Measurements from ENCODE around the gene DCTPP1.

Gene DCTPP1

GRCh38 chr16:30447512-30448226, 17.8 kb upstream of the DCTPP1 start:
- Histone ChIP-seq H3K4me1 (ENCODE audit: control insufficient read depth, insufficient read depth, low read length) (peaks cover 3% of the 10 kb centered on the region; the same call in 1 of the 2 replicates), H3K9me3 (ENCODE audit: control insufficient read depth, insufficient read depth, low read depth, low read length) (no peaks in the 10 kb centered on the region), H3K27ac (ENCODE audit: extremely low read depth, low read depth, low read length) (no peak overlapping the region), H3K4me3 (ENCODE audit: low read depth, low read length) (no peak overlapping the region), H3K36me3 (ENCODE audit: control insufficient read depth in 2 of 2, insufficient read depth in 1 of 2, low read length in 2 of 2) (peaks cover 0 to 22% of the 10 kb centered on the region in 2 experiments; a peak in 2 of 3 replicates)
- POLR2A ChIA-PET = interaction anchor here (0.7 to 1.4 kb wide), 2 partner anchors 33 to 125 kb away, joined by 4 read pairs; no protein-coding TSS in a partner anchor
- CTCF ChIA-PET = interaction anchor here (0.5 to 3.8 kb wide), 11 partner anchors 12 to 202 kb away, joined by 3 to 39 read pairs (median 4); partner anchors contain the start of genes DCTPP1 and ZNF771
- TF ChIP-seq PRDM1 (tag by site-specific recombination; IDR thresholded peaks at IDR 0.05) (peak; percentile 54), BCL11A (tag by site-specific recombination; IDR thresholded peaks at IDR 0.05; ENCODE audit: low read depth) (no peak)

GRCh38 chr16:30446203-30446595, 16.4 kb upstream of the DCTPP1 start:
- Histone ChIP-seq H3K27ac (ENCODE audit: extremely low read depth, low read depth, low read length) (peak overlapping the region; percentile 13; the same call in 1 of the 2 replicates), H3K9me3 (ENCODE audit: control insufficient read depth, insufficient read depth, low read depth, low read length) (no peaks in the 10 kb centered on the region), H3K36me3 (ENCODE audit: control insufficient read depth in 2 of 2, insufficient read depth in 1 of 2, low read length in 2 of 2) (peaks cover 0 to 22% of the 10 kb centered on the region in 2 experiments; a peak in 2 of 3 replicates), H3K4me1 (ENCODE audit: control insufficient read depth, insufficient read depth, low read length) (peaks cover 3% of the 10 kb centered on the region; the same call in 1 of the 2 replicates), H3K4me3 (ENCODE audit: low read depth, low read length) (peak overlapping the region; percentile 79)
- ChIA-PET POLR2A (interaction anchor here (0.6 to 1.5 kb wide), 2 partner anchors 83 to 164 kb away, joined by 3 to 5 read pairs; partner anchors contain the start of gene ZNF689), CTCF (interaction anchor here (0.6 to 3.8 kb wide), 7 partner anchors 9 to 183 kb away, joined by 3 to 21 read pairs (median 3); partner anchors contain the start of gene DCTPP1)
- TF ChIP-seq ZNF292 (tag by site-specific recombination; IDR thresholded peaks at IDR 0.05; ENCODE audit: borderline replicate concordance, low read depth) (no peak), ZNF837 (tag by site-specific recombination; IDR thresholded peaks at IDR 0.05) (no peak), ZNF510 (tag by site-specific recombination; IDR thresholded peaks at IDR 0.05; ENCODE audit: insufficient replicate concordance) (no peak), ZNF350 (tag by site-specific recombination; IDR thresholded peaks at IDR 0.05) (no peak), ZNF239 (tag by site-specific recombination; IDR thresholded peaks at IDR 0.05) (no peak), ZNF600 (tag by site-specific recombination; IDR thresholded peaks at IDR 0.05) (no peak), ZBTB48 (tag by site-specific recombination; IDR thresholded peaks at IDR 0.05) (no peak), ZBTB21 (tag by site-specific recombination; IDR thresholded peaks at IDR 0.05) (no peak), ZSCAN4 (tag by site-specific recombination; IDR thresholded peaks at IDR 0.05) (no peak), ZNF211 (tag by site-specific recombination; IDR thresholded peaks at IDR 0.05; ENCODE audit: low read depth) (no peak), SP2 (tag by site-specific recombination; IDR thresholded peaks at IDR 0.05) (no peak), ZNF140 (tag by site-specific recombination; IDR thresholded peaks at IDR 0.05) (no peak), ZNF24 (tag by site-specific recombination; IDR thresholded peaks at IDR 0.05) (no peak), HOXD13 (CRISPR knock-in tag; IDR thresholded peaks at IDR 0.05; ENCODE audit: borderline replicate concordance) (0 out of 2 replicates have a peak, but pooled peaks have one; percentile 42), SP7 (tag by site-specific recombination; IDR thresholded peaks at IDR 0.05) (no peak), ZNF426 (tag by site-specific recombination; IDR thresholded peaks at IDR 0.05) (no peak), REPIN1 (tag by site-specific recombination; IDR thresholded peaks at IDR 0.05; ENCODE audit: low read depth) (no peak; the same call in 1 of the 2 replicates), ZNF2 (tag by site-specific recombination; IDR thresholded peaks at IDR 0.05) (0 out of 2 replicates have a peak, but pooled peaks have one; percentile 4), ZNF791 (tag by site-specific recombination; IDR thresholded peaks at IDR 0.05) (no peak), PRDM10 (tag by site-specific recombination; IDR thresholded peaks at IDR 0.05) (0 out of 2 replicates have a peak, but pooled peaks have one; percentile 34), ZNF26 (tag by site-specific recombination; IDR thresholded peaks at IDR 0.05) (peak; percentile 16; the same call in 1 of the 2 replicates), ZNF623 (tag by site-specific recombination; IDR thresholded peaks at IDR 0.05) (no peak), ZNF169 (tag by site-specific recombination; IDR thresholded peaks at IDR 0.05) (no peak), ZNF223 (tag by site-specific recombination; IDR thresholded peaks at IDR 0.05) (no peak), ZNF555 (tag by site-specific recombination; conservative IDR thresholded peaks at IDR 0.05) (no peak), IKZF3 (tag by site-specific recombination; IDR thresholded peaks at IDR 0.05) (no peak)
